Superior temporal gyrus (tissue), 1 donor: Measurements from ENCODE around the gene SLC37A1.

Experiments
- DNase-seq: peaks from one replicate; pipeline ENCODE4 v3.0.0-alpha.2; 2016; ENCODE audit errors: extremely low spot score

The SLC37A1 gene

DNA sequence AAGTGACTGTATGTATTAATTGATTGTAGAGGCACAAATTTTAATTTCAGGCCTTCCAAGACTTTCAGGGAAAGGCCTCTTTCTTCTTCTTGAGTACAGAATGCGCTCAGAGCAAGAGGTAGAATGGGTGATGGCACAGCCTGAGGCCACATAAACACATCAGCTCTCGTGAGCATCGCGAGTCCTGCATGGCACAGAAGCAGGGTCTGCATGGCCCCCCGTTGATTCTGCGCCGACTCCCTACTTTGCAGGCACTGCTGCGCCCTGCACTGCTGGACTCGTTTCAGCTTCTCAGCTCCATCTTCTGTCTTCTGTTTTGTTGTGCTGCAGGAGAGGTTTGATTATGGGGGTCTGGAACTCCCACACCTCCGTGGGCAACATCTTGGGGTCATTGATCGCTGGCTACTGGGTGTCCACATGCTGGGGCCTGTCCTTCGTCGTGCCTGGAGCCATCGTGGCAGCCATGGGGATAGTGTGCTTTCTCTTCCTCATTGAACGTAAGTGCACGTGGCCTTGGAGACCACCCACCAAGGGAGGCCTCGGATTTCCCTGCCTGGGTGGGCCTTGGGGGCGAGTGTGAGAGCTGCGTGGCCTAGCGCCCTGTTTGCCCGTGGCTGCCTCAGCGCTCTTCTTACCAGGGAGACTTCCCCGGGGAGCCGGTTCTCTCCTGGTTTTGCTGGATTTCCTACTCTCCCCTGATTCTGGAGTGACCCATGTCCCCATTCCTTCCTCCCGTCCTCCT lies 29.6 kb downstream of the SLC37A1 start:
- no peak for DNase-seq

DNA sequence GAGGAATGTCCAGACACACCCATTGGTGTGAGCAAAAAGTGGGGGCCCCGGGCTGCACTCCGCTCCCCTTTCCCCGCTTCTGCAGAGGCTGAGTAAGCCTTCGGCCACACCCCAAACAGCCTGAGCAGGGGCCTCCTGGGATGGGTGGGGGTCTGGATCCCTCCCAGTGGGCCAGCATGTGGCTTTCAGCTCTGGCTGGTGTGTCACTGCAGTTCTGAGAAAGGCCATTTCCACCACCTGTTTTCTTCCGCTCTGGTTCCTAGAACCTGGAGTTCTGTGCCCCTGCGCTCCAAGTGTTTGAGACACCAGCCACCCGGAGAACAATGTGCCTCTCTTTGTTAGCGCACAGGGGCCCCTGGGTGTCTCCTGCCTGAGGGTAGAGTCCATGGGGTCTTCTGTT lies 30.9 kb downstream of the SLC37A1 start:
- DNase-seq = no peak

DNA sequence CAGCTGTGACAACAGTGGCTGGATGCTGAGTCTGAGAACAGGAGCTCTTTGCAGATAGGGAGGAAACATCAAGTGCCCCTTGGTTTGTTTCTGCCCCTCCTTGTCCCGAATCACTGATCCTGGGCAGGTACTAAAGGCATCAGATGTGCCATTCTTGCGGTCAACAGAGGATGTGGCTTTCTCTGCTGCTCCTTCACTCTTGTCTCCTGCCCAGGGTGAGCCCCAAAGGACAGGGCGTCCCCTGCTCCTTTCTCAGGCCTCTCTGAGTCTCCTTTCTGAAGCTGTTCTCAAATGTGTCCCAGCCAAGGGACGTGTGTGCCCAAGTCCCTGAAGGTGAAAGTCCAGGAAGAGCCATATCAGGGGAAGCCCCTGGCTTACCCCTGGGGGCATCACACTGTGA lies 31.7 kb downstream of the SLC37A1 start:
- DNase-seq = no peak

DNA sequence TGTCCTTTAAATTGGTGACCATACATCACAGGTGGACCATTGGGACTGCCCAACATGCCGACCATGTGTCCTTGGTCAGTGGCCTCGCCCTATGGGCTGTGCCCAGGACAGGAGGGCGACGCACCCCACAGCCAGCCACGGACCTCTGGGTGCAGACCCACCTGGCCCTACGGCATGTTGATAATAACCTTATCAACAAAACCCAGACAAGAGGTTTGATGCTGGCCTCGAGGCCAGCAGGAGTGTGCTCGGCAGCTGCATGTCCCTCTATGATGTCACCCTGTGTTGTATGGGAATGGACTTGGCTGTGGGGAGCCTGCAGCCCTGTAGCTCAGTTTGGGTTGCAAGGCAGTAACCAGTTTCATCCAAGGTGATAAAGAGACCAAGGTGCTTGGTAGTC lies 32.1 kb downstream of the SLC37A1 start:
- no peak for DNase-seq

DNA sequence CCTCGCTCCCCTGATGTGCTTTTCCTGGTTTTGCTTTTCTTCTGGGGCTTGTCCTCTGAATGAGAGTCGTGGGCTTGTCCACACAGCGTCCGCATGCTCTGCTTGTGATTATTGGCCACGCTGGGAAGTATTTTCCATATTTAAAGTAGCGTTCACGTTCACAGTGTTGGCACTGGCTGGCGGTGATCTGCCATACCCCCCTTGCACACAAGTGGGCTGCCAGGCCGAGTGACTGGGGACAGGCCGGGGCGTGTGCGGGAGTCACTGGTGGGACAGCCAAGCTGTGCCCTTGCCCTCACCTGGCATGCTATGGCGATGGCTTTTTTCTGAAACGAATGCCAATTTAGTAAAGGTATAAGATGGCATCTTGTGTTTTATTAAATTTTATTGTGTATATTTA lies 32.8 kb downstream of the SLC37A1 start:
- no peak for DNase-seq

DNA sequence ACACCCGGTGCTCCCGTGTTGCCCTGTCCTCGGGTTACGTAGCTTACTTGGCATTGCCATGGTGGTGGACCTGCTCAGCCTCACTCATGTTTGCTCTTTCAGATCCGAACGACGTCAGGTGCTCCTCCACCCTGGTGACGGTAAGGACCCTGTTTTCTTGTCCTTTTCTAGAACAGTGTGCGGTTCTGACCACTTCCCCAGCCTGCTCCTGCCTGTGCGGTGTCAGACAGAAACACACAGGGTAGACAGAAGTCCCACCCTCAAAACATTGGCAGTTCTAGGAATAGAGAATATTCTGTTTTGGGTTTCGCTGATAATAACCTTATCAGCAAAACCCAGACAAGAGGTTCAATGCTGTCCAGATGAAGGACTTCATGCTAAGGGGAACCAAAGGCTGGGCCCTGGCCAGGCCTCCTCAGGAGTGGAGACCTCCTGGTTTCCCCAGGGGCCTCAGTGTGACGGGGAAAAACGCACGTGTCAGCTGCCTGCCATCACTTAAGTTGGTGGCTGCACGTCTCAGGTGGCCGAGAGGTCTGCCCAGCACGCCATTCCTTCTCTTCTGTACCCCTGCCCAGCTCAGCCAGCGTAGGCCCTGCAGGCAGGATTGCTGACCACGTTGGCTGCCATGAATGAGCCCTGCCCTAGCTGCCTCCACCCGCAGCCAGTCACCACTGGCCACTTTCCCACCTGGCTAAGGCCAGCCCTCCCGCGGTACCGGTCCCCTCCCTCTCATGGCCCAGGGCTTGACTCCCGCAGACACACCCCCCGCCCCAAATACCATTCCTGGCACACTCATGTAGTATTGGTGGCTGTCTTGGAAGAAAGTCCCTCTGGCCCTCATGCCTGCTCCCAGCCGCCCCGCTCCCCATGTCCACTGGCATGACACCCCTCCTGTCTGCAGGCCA lies 33.6 kb downstream of the SLC37A1 start:
- no peak for DNase-seq

DNA sequence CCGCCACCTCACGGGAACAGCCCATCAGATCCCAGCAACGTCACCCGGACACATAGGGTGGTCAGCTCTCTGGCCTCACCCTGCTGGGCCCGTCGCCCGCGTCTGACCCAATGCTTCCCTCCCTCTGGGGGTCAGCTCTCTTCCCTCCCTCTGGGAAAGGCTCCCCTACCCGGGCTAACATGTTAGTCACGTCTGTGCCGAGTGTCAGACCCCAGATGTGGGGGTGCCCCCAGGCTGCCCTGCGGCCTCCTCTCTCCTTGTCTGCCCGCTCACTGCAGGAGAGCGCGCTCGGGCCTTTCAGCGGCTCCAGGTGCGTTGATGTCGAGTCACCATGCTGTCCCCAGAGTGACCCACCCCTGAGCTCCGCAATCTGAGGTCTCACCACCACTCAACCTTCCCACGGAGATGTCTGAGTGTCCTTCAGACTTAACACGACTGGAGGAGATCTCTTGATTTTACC lies 34.3 kb downstream of the SLC37A1 start:
- DNase-seq = no peak

DNA sequence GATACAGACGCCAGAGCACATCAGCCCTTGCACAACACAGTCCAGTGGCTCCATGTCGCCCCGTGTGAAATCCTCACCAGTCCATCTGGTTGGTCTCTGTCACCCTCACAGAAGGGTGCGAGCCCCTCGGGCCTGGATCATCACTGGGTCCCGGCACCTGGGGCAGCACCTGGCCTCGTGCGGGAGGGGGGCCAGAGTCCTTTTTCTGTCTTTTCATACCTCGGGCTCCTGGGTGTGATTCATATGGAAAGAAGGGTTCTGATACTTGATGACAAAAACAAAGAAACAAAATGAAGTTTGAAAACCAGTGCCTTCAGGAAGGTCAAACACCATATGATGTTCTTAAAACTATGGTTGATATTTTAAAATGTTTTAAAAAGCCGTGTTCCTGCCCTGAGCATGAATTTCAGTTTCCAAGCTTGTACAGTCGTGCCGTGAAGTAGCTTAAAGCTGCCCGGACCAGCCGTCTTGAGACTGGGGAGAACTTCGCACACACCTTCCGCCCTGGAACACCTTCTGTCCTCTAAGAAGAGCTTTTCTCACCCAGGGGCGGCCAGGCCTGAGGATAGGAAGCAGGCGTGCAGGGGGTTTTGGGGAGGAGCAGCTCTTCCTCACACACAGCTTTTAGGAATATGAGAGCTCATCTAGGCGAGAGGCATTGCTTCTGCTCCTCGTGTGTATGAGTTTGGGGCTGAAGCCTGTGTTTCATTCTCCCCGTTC lies 35.2 kb downstream of the SLC37A1 start:
- DNase-seq = no peak

DNA sequence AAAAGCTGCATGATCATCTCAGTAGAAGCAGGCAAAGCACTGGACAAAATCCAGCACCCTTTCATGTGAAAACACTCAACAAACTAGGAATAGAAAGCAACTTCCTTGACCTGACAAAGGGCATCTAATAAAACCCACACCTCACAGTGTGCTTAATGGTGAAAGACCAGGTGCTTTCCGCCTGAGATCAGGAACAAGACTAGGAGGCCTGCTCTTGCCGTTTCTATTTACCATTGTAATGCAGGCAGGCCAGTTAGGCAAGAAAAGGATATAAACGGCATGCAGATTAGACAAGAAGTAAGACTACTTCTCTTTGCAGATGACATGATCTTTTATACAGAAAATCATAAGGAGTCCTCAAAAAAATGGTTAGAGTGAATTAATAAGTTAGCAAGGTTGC lies 37.2 kb downstream of the SLC37A1 start:
- DNase-seq = no peak

DNA sequence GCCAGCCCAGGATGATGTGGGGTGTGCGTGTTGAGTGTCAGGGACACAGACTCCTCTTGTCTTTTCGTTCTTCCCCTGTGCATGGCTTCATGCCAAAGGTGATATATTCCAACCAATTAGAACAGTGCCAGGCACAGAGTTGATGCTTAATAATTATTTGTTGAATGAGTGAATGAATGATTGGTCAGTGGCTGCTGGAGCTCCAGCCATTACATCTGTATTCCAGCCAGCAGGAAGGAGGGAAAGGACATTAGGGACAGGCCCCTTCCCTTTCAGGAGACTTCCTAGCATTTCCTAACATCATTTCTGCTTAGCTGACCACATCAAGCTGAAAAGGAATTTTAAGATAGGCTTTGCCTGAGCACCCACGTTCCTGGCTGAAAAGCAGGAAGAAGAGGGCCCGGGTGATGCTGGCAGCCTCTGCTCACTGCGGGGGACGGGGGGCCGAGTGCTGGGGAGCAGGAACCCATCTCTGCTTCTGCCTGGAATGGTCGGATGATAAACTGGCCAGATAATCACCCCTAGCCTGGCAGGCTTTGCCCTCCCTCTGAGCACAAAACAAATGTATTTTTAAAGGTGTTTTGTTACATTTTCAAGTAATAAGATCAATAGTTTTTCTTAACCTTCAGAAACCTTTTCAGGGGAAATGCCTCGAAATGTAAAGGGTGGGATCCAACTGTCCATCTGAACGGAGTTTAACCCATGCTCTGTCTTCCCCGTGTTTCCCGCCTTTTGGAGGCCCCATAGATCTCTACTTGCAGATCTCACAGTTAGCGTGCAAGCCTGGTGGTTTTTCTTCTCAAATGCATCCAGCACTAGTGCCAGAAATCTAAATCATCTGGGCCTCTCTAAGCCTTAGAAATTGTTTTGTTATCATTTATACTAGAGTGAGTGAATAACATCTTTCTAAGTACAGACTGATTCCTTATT lies 39.0 kb downstream of the SLC37A1 start:
- no peak for DNase-seq

DNA sequence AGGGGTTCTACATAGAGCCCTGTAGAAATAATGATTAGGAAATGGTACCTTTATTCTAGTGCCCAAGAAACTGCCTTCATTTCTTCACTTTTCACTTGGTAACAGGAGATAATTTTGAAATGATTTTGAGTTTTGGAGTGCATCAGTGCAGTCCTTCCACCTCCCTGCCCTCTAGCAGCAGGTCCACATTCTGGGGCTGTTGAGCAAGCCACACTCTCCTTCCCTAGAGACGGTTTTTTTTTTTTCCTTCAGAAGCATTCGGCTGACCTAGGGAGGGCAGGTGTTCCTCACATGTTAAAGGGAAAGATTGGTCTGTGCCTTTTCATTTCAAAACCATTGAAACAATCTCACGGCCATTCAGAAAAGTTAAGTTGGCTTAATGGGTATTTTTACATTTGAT lies 39.8 kb downstream of the SLC37A1 start:
- no peak for DNase-seq

DNA sequence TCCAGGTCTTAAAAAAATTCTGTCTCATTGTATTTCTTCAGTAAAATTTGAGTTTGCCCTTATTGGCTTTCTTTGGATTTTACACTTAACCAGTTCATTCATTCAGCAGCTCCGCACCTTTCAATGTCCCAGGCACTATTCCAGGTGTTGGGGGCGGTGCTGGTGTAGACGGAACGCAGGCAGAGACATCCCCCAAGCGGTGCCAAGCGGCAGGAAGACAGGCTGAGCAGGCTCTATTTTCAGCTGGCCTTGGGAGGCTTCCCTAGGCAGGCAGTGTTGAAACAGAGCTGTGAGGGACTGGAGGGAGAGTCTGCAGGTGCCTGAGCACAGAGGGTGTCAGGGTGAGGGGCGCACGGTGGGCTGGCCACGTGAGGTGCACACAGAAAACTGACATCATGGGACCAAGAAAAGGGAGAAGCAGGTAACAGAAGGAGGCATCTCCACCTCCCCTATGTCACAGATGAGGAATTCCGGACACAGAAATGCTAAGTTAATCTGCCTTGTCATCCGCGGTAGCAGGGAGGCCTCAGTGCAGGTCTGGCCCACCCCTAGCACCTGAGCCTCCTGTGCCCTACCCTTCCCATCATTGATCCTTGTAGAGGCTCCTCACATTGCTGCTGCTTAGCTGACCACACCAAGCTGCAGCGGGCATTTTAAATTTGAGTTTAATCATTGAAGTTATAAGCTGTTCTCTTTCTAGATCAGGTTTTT lies 40.8 kb downstream of the SLC37A1 start:
- DNase-seq = no peak

DNA sequence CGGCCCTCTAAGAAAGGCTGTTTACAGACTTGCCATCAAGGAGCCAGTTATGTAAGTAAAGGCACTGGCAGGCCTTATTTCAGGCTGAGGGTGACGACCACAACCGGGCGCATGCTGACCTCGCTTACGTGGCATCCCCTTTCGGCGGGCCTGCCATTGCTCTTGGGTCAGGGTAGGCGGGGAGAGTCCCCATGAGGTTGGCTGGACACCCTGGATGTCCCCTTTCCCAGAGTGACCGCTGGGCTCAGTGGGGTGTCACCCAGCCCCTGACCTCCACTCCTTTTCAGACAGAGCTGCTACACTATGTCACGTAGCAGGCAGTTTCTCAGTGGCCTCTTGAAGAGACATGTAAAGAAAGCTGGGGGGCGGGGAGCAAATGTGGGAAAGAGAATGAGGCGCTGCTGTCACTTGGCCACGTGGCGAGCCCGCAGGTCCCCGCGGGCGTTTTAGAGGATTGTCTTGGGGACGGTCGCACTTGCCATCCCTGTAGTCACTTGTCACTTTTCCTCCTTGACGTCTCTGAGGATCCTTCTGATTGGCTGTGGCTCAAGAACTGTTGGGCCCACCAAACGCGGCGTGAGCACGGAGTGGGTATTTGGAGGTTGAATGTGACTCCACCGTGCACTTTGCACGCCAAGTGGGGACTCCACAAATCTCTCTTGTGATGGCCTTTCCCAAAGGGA lies 42.2 kb downstream of the SLC37A1 start:
- no peak for DNase-seq

DNA sequence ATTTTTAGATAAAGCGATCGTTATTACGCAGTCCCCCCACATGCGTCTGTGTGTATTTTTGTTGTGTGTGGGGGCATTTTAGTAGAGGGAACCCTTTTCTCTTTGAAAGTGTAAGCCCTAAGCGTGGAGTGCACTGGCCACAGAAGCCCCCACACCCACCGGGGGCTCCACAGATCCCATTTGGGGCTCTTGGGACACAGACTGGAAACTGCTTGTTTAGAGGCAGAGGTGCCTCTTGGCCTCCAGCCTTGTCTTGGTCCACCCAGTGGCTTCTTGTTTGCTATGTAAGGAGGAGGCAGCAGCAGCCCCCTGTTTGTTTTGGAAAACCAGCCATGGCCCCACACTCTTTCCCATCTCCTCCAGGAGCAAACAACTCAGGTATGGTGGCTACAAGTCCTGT lies 42.8 kb downstream of the SLC37A1 start:
- DNase-seq = no peak

DNA sequence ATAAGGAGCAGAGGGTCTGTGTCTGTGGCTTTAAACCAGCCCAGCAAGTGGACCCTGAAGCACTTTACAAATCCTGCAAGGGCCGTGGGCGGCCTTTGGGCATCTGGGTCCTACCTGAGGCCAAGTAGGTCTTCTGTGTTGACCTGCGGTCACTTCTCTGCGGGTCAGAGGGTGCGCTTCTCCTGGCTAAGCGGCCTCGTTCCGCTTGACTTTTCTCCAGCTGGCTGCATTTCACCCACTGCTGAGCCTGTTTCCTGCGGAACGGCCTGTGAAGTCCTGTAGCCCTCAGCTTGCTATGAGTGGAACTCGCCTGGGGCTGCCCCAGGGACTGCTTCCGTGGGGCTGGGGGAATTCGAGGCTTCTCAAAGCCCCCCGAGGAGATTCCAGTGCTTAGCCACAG lies 43.3 kb downstream of the SLC37A1 start:
- no peak for DNase-seq

DNA sequence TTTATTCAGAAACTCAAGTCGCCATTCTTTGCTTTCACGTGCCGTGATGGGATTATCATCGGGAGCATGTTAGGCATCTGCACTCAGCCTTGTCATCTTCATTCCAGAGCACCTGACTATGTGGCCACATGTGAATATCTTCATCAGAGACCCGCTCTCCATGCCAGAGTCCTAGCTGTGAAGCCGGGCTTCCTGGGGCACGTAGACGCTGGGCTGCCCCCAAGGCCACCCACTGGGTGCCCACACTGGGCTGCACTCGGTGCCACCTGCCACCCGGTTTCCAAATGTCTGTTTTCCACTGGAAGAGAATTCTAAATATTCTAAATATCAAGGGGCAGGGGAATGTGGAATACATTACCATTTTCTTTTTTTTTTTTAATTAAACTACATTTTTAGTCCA lies 43.8 kb downstream of the SLC37A1 start:
- no peak for DNase-seq

DNA sequence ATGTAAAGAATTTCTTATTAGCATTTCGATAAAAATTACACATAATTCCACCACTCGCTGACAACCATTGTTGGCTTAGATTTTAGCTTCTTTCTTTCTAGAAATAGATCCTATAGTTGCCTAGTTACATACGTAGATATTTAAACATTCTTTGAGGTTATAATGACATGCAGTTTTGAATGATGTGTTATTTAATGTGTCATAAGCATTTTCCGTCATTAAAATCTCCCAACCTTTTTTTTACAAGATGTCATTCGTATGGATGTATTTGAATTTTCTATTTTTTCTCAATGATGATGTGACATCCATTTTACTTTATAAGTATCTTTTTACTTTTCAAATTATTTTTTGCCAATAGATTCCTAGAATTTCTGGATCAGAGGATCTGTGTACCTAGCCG lies 44.7 kb downstream of the SLC37A1 start:
- no peak for DNase-seq

DNA sequence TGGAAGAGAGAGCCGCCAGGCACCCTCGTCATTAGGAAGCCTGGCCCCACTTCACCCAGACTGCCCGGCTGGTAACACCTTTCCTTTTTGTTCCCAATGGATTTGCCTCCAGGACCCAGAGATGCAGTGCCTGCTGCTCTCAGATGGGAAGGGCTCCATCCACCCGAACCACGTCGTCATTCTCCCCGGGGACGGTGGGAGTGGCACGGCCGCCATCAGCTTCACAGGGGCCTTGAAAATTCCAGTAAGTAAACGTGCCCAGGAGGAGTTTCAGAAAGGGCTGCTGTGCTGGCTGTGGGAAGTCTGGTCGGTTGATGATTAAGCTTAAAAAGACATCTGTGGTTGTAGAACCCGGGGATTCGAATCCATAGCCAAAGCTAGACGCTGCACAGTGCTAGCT lies 45.2 kb downstream of the SLC37A1 start:
- DNase-seq = no peak

DNA sequence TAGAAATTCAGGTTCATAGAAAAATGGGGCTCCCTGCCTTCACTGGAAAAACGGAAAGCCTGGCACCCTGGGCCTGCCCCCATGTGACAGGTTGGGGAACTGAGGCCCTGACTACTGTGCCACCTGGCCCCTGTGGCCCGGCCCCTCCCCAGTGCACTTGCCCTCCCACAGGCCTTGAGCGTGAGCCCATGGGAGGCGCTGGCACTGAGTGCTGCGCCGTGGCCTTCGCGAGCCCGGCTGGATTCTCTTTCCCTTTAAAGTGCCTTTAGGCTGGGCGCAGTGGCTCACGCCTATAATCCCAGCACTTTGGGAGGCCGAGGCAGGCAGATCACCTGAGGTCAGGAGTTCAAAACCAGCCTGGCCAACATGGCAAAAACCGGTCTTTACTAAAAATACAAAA lies 45.7 kb downstream of the SLC37A1 start:
- no peak for DNase-seq

DNA sequence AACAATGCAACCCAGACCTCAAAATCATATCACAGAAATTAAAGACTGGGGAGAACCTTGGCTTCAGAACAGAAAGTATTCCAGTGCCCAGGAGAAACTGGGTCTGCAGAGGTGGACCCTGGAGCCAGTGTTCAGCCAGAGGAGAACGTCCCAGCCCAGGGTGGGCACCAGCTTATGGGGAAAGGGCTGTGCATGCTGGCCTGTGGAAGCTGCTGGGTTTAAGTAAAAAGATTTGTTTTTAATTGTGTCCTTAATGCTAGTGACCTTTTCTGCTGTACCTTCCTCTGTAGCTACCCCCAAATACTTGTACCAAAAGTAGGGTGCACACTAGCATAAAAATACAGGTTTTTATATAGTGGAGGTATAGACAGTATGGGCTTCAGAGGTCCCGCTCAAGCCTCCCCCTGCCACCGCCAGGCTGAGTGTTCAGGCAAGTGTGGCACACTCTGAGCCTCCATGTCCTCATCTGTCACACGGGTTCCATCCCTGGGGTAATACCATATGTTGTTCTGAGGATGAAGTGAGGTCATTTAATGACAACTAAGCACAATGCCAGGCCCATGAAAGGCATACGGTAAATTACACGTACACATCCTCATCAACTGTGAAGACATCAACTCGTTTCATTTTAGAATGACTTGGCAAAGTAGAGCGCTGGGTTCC lies 47.0 kb downstream of the SLC37A1 start:
- DNase-seq = no peak
